Fibroblast of the aortic adventitia (primary cell): ENCODE data around the gene FAIM. TPM values are rescaled to one million over a fixed set of nuclear protein-coding genes. Genes with fewer than 3 reads are reported as not detected.

Experiments used
- DNase-seq: peaks from one replicate; pipeline ENCODE4 v3.0.0-alpha.2; 2010; ENCODE audit warnings: low read depth
- H3K4me3 ChIP-seq: 2 replicates; pipeline ENCODE4 v1.5.1; 2011; ENCODE audit warnings: low read depth, mild to moderate bottlenecking, control low read depth, low read length, moderate library complexity
- CTCF ChIP-seq: IDR thresholded peaks from 2 replicates; pipeline ENCODE4 v1.5.1; 2011; ENCODE audit warnings: mild to moderate bottlenecking, low read length, control low read depth, inconsistent platforms; ENCODE audit not compliant: insufficient read depth
- total RNA-seq: library from RNA; depleted of rRNA; stranded (reverse); fragments of >200 nt; gene quantifications from 2 replicates; pipeline ENCODE4 v1.2.3, GENCODE V29; 2012; ENCODE audit warnings: low replicate concordance

Gene FAIM
- total RNA-seq, 1 donor: 16.1 TPM

GRCh38 chr3:138640537-138640936, 32.0 kb downstream of the FAIM start:
- no peak overlapping the region for H3K4me3 ChIP-seq
- no peak for DNase-seq
- TF ChIP-seq CTCF: no peak

DNA sequence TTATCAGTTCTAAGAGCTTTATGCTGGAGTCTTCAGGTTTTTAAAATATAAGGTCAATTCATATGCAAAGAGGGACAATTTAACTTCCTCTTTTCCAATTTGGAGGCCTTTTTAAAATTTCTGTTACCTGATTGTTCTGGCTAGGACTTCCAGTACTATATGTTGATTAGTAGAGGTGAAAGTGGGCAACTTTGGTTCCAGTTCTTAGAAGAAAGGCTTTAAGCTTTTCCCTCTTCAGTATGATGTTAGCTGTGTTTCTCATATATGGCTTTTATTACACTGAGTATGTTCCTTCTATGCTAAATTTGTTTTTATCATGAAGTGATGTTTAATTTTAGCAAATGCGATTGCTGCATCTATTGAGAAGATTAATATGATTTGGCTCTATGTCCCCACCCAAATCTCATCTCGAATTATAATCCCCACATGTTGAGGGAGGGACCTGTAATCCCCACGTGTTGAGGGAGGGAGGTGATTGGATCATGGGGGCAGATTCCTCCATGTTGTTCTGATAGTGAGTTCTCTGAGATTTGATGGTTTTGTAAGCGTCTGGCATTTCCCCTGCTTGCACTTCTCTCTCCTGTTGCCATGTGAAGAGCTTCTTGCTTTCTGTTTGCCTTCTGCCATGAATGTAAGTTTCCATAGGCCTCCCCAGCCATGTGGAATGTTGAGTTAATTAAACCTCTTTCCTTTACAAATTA, 33.8 kb downstream of the FAIM start:
- no peak for TF ChIP-seq CTCF
- no peak overlapping the region for H3K4me3 ChIP-seq
- DNase-seq: no peak

DNA sequence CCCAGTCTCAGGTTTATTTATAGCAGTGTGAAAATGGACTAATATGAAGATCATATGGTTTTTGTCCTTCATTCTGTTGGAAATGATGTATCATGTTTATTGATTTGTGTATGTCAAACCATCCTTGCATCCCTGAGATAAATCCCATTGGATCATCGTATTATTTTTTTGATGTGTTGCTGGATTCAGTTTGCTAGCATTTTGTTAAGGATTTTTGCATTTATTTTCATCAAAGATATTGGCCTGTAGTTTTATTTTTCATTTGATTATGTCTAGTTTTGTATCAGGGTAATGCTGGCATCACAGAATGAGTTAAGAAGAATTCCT, 34.3 kb downstream of the FAIM start:
- H3K4me3 ChIP-seq: no peak overlapping the region
- no peak for TF ChIP-seq CTCF
- DNase-seq: no peak

DNA sequence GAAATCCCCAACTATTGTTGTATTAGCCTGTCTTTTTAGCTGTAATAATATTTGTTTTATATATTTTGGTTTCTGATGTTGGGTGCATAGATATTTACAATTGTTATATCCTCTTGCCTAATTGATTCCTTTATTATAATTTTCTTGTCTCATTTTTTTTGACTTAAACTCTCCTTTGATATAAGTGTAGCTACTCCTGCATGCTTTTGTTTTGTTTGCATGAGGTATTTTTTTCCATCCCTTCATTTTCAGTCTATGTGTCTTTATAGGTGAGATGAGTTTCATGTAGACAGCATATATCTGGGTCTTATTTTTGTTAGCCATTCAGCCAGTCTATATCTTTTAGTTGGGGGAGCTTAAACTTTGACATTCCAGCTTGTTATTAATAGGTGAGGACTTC, 37.4 kb downstream of the FAIM start:
- TF ChIP-seq CTCF: no peak
- no peak for DNase-seq

GRCh38 chr3:138646513-138646912, 37.9 kb downstream of the FAIM start:
- no peak overlapping the region for H3K4me3 ChIP-seq
- no peak for DNase-seq
- no peak for TF ChIP-seq CTCF

More for the DNA sequence above, 37.4 kb downstream of the FAIM start:
- H3K4me3 ChIP-seq: no peak overlapping the region

DNA sequence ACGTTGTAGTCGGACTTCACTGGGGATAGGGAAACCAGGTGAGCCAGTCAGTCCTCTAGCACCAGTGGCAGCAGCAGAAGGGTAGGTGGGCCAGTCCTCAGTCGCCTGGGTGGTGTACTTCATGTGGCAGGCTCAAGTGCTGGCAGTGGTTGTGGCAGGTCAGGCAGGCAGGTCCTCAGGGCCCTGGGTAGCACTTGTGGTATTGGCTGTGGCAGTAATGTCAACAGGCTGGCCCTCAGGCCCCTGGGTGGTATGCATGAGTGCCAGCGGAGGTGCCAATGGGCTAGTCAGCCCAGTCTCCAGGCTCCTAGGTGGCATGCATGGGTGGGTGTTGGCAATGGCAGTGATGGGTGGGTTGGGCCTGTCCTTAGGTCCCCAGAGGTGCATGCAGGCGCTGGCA, 40.6 kb downstream of the FAIM start:
- no peak overlapping the region for H3K4me3 ChIP-seq
- no peak for TF ChIP-seq CTCF
- DNase-seq: no peak

DNA sequence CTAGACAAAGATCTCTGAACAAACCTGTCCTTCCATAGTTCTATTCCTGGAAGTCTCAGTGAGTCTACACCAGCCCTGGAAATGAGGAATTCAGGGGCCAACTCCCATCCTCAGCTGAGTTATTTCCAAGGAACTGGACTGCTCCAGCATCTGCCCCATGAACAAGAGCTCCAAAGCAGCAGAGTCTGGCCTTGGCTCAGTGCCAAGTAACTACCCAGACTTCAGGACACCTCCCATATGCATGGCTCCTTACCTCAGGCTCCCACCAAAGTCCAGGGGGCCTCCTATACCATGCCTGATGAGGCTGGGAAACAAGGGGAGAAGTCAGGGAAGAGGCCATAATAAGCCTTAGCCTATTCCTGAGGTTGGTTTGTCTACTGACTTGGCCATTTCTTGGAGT, 45.0 kb downstream of the FAIM start:
- H3K4me3 ChIP-seq: no peak overlapping the region
- no peak for DNase-seq
- no peak for TF ChIP-seq CTCF
